ENCODE results near the gene E2F6. TPM values are rescaled to one million over a fixed set of nuclear protein-coding genes. Genes with fewer than 3 reads are reported as not detected.
A peak's percentile ranks its signal among the peaks of the same experiment; 100 is the strongest.

The E2F6 gene
- total RNA-seq, 1 donor, result 6.2 TPM

DNA sequence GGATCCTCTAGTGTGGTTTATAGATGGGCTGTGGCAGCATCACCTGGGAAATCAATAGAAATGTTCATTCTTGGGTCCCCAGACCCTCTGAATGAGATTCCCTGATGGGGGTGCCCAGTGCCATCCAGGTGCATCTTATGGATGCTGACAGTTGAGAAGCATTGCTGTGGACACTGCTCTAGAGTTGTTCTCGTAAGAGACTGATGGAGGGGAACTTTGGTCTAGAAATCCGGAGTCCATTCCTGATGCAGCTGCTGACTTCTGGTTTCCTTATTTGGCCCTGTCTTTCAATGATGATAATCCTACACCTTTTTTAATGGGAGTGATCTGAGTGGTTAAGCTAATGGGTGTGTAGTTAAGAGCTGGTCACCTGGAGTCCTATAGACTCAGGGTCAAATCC is 28.3 kb upstream of the E2F6 start:
- DNase-seq (ENCODE audit: low read depth in 2 of 3, low spot score in 2 of 3), result no peak

DNA sequence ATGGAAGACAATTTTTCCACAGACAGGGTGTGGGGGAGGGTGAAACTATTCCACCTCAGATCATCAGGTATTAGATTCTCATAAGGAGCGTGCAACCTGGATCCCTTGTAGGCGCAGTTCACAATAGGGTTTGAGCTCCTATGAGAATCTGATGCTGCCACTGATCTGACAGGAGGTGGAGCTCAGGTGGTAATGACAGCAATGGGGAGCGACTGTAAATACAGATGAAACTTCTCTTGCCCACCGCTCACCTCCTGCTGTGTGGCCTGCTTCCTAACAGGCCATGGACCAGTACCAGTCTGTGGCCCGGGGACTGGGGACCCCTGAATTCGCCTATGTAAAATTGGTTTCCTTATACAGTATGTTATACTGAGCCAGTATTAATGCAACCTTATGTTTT is 27.3 kb upstream of the E2F6 start:
- DNase-seq (ENCODE audit: low read depth in 2 of 3, low spot score in 2 of 3), result no peak

DNA sequence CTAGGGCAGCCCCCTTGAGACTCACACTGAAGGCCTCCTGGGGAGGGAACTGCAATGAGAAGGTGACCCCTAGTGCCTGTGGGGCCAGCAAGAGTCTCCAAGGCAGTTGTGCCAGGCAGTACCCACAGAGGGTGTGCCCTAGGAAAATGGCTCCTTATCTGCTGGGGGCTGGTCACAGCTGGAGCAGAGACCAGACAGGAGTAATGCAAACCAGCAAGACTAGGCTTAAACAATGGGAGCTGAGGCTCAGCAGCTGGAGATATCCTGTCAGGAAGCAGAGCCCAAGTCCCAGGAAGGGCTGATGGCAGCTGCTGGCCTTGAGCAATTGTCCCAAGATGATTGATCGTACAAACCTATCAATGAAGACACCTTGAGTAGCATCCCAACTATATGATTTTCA is 26.8 kb upstream of the E2F6 start:
- DNase-seq (ENCODE audit: low read depth in 2 of 3, low spot score in 2 of 3), result no peak

DNA sequence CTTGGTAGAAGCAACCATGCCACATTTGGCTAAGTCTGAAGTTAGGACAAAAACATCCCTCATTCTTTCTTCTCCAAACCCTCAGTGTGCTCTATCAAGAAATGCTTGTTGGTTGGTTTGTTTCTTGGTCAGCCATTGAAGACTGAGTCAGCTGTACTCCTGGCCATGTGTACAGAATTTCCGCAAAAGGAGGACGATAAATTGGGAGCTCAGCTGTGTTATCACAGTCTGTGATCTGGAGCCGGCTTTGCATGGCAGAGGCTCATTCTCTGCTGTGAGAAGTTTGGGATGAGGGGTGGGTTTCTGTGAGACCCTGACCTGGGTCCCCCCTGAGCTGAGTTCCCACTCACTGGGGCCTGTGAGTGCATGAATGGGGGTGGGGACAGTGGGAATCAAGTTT is 26.3 kb upstream of the E2F6 start:
- DNase-seq (ENCODE audit: low read depth in 2 of 3, low spot score in 2 of 3), result no peak

DNA sequence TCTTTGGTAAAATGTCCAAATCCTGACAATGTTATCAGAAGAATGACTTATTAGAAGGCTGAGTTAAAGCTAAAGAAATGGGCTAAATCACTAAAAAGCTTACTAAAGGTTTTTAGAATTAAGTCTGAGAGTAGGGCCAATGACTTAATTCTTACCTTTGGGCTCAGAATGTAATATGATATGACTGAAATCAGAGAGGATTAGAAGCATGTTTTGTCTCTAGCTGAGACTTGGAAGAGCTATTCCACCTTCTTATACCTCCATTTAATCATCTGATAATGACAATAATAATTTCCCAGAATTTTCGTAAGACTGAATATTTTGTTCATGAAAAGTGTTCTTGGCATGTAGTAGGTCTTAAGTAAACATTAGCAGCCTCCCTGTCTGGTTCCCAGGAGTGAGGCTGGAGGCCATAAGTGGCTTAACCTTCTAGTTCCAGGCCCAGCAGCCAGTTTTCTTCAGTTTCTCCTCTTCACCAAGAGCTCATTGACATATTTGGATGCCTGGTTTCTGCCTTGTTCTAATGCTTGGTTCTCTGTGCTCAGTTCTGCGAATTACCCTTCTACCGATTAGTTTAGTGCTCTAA is 25.5 kb upstream of the E2F6 start:
- DNase-seq (ENCODE audit: low read depth in 2 of 3, low spot score in 2 of 3), result no peak

DNA sequence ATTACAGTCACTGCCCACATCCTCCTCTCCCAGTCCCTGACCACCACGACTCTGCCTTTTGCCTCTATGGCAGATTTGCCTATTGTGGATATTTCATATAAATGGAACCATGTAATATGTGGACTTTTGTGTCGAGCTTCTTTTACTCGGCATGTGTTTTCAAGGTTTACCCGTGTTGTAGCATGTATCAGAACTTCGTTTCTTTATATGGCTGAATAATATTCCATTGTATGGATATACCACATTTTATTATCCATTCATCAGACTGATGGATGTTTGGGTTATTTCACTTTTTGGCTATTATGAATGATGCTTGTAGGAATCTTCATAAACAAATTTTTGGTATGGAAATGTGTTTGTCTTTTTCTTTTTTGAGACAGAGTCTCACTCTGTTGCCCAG is 24.2 kb upstream of the E2F6 start:
- no peak for DNase-seq (ENCODE audit: low read depth in 2 of 3, low spot score in 2 of 3)

DNA sequence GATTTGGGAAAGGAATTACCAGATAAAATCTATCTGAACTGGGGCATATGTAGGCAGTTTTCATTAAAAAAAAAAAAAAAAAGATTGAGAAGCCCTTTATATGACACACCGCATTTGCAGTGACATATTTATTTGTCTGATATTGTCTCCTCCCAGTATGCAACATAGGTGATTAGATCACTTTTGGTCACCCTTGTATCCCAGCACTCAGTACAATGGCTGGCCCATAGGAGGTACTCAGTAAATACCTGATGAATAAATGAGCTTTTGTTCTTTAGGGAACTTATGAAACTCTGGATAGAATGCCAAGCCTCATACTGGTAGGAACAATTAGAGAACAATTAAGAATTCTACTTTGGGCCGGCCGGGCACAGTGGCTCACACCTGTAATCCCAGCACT is 22.8 kb upstream of the E2F6 start:
- no peak for DNase-seq (ENCODE audit: low read depth in 2 of 3, low spot score in 2 of 3)

DNA sequence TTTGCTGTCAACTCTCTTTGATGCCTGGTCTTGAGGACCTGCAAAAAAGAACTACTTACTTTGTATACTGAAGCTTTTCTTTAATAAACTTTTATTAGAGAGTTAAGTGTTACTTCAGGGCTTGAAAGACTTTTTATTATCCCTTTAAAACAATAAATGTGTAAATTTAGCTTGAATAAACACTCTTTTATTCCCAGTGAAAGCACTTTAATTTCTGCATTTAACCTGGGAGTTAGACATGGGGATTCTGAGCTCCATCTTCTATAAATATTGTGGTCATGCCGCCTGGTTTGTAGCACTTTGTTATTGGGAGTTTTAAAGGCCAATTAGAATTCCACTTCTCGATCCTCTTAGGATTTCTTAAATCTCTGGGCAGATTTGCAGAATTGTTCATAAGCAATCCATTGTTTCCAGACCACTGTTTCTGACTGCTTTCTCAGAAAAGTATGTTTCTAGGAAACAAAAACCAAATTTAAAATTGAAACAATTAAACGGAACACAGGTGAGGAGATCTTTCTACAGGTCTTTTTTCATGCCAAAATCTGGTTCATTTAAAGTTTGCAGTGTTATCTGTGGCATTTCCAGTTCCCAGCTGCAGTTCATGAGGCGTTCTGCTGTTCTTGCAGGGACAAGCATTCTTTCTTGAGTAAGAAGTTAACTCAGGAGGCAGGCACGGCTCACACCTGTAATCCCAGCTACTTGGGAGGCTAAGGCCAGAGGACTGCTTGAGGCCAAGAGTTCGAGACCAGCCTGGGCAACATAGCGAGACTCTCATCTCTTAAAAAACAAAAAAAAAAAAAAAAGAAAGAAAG is 18.1 kb upstream of the E2F6 start:
- no peak for DNase-seq (ENCODE audit: low read depth in 2 of 3, low spot score in 2 of 3)

DNA sequence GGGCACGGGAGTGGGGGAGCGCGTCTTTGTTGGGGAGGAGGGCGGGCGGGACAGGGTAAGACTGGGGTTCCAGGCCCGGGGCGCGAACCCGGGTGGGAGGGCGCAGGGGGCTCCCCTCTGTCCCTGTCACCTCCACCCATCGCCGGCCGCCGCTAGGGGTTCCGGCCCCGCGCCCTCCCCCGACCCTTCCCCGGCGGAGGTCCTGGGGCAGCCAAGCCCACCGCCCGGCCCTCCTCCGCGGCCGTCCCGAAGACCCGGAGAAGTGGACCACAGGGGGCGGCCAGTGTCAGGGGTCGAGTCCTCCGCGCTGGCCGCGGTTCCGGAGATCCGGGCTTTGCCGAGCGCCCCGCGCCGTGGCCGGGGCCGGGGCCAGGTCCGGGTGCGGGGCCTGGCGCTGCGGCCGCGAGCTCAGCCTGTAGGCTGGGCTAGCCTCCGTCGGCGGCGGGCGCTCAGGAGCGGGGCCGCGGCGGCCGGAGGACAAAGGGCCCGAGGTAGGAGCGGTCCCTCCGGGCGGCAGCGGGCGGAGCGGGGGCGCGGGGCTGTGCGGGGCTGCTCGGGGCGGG is 16.6 kb upstream of the E2F6 start:
- no peak for DNase-seq (ENCODE audit: low read depth in 2 of 3, low spot score in 2 of 3)

DNA sequence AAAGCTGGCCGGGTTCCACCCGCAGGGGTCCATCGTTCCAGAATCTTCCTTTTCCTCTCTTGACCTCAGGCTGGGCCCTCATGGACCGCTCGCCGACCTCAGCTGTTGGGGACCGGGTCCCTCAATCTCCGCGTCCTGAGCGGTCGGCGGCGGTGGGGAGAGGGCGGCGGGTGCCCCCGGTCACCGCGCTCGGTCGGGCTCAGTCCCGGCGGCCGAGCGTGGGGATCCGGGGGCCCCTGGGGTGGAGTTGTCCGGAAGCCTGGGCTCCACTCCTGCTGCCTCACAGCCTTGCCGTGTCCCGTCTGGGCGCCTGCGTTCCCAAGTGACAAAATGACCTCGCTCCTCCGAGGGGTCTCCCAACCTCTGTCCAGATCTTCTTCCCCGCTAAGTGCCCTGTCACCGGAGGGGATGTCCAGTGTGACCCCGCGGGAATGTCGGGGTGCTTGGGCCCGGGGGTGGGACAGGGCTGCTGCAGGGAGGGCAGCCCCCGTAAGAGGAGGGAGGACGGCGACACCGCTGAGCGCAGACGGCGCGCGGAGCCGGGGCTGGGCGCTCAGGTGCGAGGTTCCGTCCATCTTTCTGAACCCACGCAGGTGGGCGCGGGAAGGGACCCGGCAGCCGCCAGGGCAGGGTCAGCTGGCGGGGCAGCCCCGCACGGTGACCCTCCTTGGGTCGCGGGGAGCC is 16.0 kb upstream of the E2F6 start:
- DNase-seq (ENCODE audit: low read depth in 2 of 3, low spot score in 2 of 3), result no peak

DNA sequence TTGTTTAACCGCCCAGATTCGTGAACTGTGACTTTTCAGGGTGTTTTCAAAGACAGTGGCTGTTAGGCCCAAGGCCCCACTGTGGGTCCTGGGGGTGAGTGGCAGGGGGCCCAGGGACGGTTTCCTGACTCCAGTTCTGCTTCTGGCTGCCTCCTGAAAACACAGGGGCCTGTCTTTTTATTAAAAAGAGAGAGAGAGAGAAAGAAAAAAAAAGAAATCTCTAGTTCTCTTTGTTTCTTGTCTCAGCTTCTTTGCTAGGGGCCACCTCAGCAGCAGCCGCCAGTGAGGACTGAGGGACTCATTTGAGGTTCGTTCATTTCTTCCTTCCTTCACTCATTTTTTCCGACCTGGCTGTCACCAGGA is 15.4 kb upstream of the E2F6 start:
- no peak for DNase-seq (ENCODE audit: low read depth in 2 of 3, low spot score in 2 of 3)

DNA sequence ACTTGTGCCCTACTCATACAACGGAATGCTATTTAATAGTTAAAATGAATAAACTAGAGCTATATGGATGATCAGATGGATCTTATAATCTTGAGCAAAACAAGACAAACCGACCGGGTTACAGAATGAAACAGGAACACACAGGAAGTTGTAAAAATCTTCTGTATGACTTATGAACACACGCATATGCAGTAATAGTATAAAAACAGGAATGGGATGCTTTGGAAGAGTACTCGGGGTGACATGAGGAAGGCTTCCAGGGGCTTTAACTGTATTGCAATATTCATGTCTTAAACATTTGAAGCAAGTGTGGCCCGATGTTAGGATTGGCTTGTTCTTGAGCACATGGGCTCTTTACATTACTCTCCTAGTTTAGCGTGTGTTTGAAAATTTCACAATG is 14.9 kb upstream of the E2F6 start:
- DNase-seq (ENCODE audit: low read depth in 2 of 3, low spot score in 2 of 3), result no peak

DNA sequence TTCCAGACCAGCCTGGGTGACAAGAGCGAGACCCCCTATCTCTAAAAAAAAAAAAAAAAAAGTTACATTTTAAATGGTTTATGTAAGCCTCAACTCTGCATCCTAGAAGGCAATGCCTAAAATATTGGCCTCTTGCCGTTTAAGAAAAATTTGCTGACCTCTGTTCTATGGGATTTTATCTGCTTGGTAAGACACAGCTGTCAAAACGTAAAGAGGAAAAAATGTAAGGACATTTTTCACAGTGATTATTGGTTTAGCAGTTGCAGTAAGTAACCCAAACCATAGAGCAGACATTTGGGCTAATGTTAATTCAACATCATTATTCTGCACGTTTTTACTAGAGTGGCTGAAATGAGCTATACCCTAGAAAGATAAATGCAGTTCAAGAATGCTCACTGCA is 14.4 kb upstream of the E2F6 start:
- DNase-seq (ENCODE audit: low read depth in 2 of 3, low spot score in 2 of 3), result no peak

DNA sequence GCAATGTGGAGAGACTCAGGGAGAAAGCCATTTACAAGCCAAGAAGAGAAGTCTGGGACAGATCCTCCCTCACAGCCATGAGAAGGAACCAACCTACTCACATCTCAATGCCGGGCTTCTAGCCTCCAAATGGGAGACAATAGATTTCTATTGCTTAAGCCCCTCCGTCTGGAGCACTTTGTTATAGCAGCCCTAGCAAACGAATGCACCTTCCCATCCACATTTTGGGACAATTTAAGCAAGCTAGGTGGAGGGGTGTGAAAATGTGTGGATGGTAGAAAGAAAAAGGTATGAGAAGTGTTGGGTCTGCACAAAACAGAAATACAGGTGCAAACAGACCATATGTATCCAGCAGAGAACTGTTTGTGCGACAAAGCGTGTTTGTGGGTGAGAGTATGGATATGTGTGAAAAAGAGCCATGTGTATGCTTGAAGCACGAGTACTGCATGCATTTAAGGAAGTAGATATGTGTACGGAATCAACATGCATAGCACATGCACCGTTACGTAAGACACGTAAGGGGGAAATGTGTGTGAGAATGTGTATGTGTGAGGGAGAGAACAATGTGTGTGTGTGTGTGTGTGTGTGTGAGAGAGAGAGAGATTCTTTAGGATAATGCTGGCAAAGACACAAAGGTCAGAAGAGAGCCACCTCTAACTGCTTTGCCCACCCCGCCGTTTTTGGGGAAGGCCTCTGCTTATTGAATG is 13.1 kb upstream of the E2F6 start:
- DNase-seq (ENCODE audit: low read depth in 2 of 3, low spot score in 2 of 3), result no peak

DNA sequence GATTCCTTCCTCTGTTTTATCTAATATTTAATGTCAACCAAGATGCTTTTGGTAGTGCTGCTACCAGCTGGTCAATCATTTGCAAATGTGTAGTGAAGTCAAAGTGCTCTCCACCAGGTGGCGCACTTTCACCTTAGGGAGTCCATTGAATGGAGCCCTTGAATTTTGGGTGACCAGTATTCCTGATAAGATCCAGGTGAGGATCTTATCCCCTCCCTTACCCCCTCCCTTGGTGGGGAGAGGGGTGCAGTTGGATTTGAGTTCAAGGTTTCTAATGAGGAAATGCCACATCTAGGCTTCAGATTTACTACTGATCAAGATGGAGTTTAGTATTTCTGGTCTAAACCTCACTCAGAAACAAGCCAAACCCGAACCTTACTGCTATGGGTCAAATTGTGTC is 12.0 kb upstream of the E2F6 start:
- DNase-seq (ENCODE audit: low read depth in 2 of 3, low spot score in 2 of 3), result peak; percentile 62 to 90 (median 76)

DNA sequence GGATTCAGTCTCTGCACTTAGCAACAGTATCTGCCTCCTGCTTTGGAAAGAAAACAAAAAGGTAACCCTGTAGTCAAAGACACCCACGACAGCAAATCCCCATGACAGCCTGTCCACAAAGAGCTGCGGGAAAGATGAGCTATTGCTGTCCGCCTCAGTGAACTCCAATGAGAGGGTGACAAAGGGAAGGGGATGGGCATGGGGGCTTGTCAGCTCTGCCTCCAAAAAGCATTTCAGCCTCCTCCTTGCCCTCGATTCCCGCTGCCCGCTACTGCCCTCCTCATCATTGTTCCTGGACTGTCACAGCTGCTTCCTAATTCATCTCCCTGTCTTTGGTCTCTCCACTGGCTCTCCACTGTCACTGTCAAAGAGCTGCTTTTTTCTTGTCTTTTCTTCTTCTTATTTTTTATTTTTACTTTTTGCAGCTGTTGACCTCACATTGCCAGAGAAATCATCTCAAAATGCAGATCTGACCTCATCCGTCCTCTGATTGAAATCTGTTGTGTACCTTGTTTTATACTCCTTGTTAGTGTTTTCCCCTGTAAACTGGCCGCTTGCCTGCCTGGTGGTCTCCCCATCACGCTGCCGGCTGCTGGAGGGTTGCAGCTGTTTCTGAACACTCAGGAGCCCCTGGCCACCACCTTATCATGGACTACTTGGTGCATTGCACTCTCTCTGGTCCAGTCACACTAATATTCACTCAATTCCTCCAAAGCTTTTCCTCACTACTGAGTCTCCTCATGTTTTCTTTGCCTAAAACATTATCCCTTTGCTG is 7.9 kb upstream of the E2F6 start:
- DNase-seq (ENCODE audit: low read depth in 2 of 3, low spot score in 2 of 3), result no peak

DNA sequence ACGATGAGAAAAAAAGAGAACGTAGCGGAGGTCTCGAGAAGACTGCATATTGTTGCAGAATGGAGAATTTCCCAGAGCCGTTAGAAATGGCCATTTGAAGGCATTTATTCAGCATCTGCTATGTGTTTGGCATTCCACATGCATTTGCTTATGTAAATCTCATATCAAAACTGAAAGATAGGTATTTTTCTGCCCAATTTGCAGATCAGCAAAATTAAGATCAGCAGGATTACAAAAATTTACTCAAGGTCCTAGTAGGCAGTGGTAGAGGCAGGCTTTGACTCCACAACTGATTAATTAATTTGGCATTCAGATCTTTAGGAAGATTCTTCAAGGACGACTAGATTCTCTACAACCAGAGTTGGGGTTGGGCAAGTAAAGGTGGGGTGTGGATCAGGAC is 1.8 kb upstream of the E2F6 start:
- no peak for DNase-seq (ENCODE audit: low read depth in 2 of 3, low spot score in 2 of 3)

DNA sequence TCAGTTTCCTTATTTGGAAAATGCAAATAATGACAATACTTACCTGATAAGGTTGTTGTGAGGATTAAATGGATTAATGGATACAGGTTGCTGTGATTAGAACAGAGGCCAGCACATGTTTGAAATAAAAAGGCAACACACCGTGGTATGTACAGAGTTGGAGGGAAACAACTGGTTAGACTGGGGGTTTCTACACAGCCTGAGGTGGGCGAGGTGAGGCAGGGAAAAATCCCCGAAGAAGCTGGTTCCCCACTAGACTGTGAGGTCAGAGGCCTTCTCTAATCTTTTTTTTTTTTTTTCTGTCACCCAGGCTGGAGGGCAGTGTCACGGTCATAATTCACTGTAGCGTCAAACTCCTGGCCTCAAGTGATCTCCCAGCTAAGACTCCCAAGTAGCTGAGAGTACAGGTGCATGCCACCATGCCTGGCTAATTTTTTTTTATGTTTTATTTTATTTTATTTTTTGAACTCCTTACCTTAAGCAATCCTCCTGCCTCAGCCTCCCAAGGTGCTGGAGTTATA is 1.2 kb upstream of the E2F6 start:
- no peak for DNase-seq (ENCODE audit: low read depth in 2 of 3, low spot score in 2 of 3)

DNA sequence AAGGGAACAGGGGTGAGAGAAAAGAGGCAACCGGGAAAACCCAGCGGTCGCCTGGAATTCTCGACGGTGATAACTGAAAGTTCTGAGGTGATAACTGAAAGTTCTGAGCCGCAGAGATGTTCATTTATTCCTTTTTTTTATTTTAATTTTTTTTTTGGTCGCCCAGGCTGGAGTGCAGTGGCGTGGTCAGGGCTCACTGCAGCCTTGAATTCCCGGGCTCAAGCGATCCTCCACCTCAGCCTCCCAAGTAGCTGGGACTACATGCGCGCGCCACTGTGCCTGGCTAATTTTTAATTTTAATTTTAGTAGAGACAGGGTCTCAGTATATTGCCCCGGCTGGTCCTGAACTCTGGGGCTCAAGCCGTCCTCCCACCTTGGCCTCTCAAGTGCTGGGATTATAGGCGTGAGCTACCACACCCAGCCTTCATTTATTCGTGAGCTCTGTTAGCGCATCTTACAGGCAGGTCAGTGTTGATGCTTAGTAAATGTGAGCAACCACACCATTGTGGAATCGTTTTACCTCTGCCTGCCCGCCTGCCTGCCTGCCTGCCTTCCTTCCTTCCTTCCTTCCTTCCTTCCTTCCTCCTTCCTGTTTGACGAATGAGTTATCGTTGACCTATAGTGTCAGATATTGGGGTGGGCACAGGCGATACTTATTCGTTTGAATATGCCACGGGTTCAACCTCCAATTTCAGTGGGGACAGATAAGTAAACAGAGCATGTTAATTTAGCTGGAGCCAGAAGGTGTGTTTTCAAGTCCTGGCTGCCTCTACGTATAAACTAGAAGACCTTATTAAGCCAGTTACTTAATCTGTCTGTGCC is 557 bp upstream of the E2F6 start:
- no peak for DNase-seq (ENCODE audit: low read depth in 2 of 3, low spot score in 2 of 3)

All from hematopoietic multipotent progenitor cell (in vitro differentiated cells).